ENCODE data around the gene PHB1. TPM values are rescaled to one million over a fixed set of nuclear protein-coding genes. Genes with fewer than 3 reads are reported as not detected.
"Not testable (repeated sequence)": the region's sequence is repeated elsewhere in the genome, so short reads cannot be mapped to it uniquely, and the experiment has no call there.

PHB1 gene
- total and polyA plus RNA-seq, 2 donors = 56.5 to 159 TPM

DNA sequence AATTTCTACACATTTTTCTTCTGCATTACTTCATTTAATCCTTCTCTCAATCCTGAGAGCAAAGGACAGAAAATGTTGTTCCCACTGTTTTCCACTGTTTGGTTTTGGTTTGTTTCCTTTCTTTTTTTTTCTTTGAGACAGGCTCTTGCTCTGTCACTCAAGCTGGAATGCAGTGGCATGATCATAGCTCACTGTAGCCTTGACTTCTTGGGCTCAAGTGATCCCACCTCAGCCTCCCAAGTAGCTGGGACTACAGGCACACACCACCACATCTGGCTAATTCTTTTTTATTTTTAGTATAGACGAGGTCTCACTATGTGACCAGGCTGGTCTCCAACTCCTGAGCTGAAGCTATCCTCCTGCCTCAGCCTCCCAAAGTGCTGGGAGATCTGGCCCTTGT, 45.6 kb downstream of the PHB1 start:
- no peak overlapping the region for H3K4me3 ChIP-seq (ENCODE audit: low read depth, low read length)
- no peak for DNase-seq (ENCODE audit: extremely low spot score)
- no peaks in the 10 kb centered on the region for H3K4me1 ChIP-seq (ENCODE audit: insufficient read depth)
- no peak overlapping the region for H3K27ac ChIP-seq (ENCODE audit: low read depth)
- no peaks in the 10 kb centered on the region for H3K36me3 ChIP-seq (ENCODE audit: insufficient read depth)
- WGBS = 81% methylated on average over 1 of the region's 1 CpG

- DNase-seq (ENCODE audit: extremely low spot score) = no peak
- Histone ChIP-seq H3K4me1 (ENCODE audit: insufficient read depth) (no peaks in the 10 kb centered on the region), H3K27ac (ENCODE audit: low read depth) (no peak overlapping the region), H3K36me3 (ENCODE audit: insufficient read depth) (no peaks in the 10 kb centered on the region), H3K4me3 (ENCODE audit: low read depth, low read length) (no peak overlapping the region)
- WGBS = 45% methylated on average over 2 of the region's 2 CpGs
Measured at GRCh38 chr17:49365667-49366066, 49.0 kb downstream of the PHB1 start.

GRCh38 chr17:49365126-49365525, 49.6 kb downstream of the PHB1 start:
- 91% methylated on average over 10 of the region's 10 CpGs for WGBS
- DNase-seq (ENCODE audit: extremely low spot score) = not testable (repeated sequence)

GRCh38 chr17:49364119-49364518, 50.6 kb downstream of the PHB1 start:
- no peak overlapping the region for H3K27ac ChIP-seq (ENCODE audit: low read depth)
- no peaks in the 10 kb centered on the region for H3K36me3 ChIP-seq (ENCODE audit: insufficient read depth)
- WGBS = 95% methylated on average over 2 of the region's 2 CpGs

More at GRCh38 chr17:49365126-49365525, 49.6 kb downstream of the PHB1 start:
- H3K4me3 ChIP-seq (ENCODE audit: low read depth, low read length); H3K27ac ChIP-seq (ENCODE audit: low read depth); H3K4me1 ChIP-seq (ENCODE audit: insufficient read depth); H3K36me3 ChIP-seq (ENCODE audit: insufficient read depth): not testable (repeated sequence)

DNA sequence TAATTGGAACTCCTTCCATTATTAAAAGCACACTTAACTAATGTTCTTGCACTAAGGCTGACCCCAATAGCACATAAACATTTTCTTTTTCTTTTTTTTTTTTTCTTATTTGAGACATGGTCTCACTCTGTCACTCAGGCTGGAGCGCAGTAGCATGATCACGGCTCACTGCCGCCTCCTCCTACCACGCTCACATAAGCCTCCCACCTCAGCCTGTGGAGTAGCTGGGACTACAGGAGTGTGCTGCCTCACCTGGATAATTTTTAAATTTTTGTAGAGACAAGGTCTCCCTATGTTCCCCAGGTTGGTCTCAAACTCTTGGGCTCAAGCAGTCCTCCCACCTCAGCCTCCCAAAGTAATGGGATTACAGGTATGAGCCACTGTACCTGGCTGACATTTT, 51.4 kb downstream of the PHB1 start:
- 92% methylated on average over 4 of the region's 4 CpGs for WGBS
- DNase-seq (ENCODE audit: extremely low spot score) = no peak
- H3K36me3 ChIP-seq (ENCODE audit: insufficient read depth) = no peaks in the 10 kb centered on the region
- H3K27ac ChIP-seq (ENCODE audit: low read depth) = no peak overlapping the region
- no peak overlapping the region for H3K4me3 ChIP-seq (ENCODE audit: low read depth, low read length)
- no peaks in the 10 kb centered on the region for H3K4me1 ChIP-seq (ENCODE audit: insufficient read depth)

More at GRCh38 chr17:49364119-49364518, 50.6 kb downstream of the PHB1 start:
- Histone ChIP-seq H3K4me1 (ENCODE audit: insufficient read depth) (no peaks in the 10 kb centered on the region), H3K4me3 (ENCODE audit: low read depth, low read length) (no peak overlapping the region)
- no peak for DNase-seq (ENCODE audit: extremely low spot score)

DNA sequence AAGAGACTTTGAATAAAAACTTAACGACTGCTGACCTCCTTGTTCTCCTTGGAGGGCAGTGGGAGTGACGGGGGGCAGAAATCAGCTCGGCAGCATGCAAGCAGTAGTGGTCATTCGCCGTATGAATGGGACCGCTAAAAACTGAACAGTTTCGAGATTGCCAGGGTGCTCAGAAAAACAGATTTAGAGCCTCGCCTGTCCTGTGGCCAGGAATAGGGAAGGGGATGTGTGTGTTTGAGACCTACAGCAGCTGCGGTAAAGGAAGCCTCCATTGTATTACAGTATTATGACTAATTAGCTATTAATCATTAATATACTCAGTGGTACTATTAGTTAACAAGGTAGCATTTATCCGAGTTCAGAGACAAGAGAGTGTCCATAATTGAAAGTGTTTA, 52.0 kb downstream of the PHB1 start:
- Histone ChIP-seq H3K4me1 (ENCODE audit: insufficient read depth) (no peaks in the 10 kb centered on the region), H3K27ac (ENCODE audit: low read depth) (peak overlapping the region; percentile 65), H3K4me3 (ENCODE audit: low read depth, low read length) (peak overlapping the region; percentile 97), H3K36me3 (ENCODE audit: insufficient read depth) (no peaks in the 10 kb centered on the region)
- DNase-seq (ENCODE audit: extremely low spot score) = no peak
- 17% methylated on average over 10 of the region's 10 CpGs for WGBS

- Histone ChIP-seq H3K36me3 (ENCODE audit: insufficient read depth) (no peaks in the 10 kb centered on the region), H3K27ac (ENCODE audit: low read depth) (peak within 1 kb of the TSS; percentile 95), H3K4me1 (ENCODE audit: insufficient read depth) (no peaks in the 10 kb centered on the region), H3K4me3 (ENCODE audit: low read depth, low read length) (peak within 1 kb of the TSS; percentile 97)
- under 1% methylated on average over 104 of the region's 106 CpGs for WGBS
- DNase-seq (ENCODE audit: extremely low spot score) = peak; percentile 84
Measured at GRCh38 chr17:49361902-49362722, 52.6 kb downstream of the PHB1 start, which contains the start of gene ZNF652. TSS of gene ZNF652 (minus strand) at chr17:49362250. CDS start at chr17:49317725, 44,525 bp downstream.

GRCh38 chr17:49361129-49361901, 53.4 kb downstream of the PHB1 start:
- DNase-seq (ENCODE audit: extremely low spot score) = no peak
- WGBS = 1% methylated on average over 50 of the region's 52 CpGs
- no peaks in the 10 kb centered on the region for H3K36me3 ChIP-seq (ENCODE audit: insufficient read depth)
- H3K4me3 ChIP-seq (ENCODE audit: low read depth, low read length) = peak overlapping the region; percentile 97
- no peaks in the 10 kb centered on the region for H3K4me1 ChIP-seq (ENCODE audit: insufficient read depth)
- H3K27ac ChIP-seq (ENCODE audit: low read depth) = peak overlapping the region; percentile 95

DNA sequence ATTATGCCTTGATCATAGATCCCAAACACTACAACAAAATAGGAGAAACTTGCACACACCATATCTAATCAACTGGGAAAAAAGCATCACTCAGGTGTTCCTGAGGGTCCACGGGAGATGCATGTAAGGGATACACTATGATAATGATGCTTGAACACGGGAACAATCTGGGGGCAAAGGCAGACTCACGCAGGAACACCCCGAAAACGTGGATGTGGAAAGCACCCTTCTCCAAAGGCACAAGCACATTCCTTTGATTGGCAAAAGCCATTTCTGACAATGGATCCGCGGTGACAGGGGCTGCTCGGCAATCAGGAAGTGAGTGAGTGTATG, 53.9 kb downstream of the PHB1 start:
- H3K4me1 ChIP-seq (ENCODE audit: insufficient read depth) = no peaks in the 10 kb centered on the region
- no peak for DNase-seq (ENCODE audit: extremely low spot score)
- H3K4me3 ChIP-seq (ENCODE audit: low read depth, low read length) = peak overlapping the region; percentile 97
- no peaks in the 10 kb centered on the region for H3K36me3 ChIP-seq (ENCODE audit: insufficient read depth)
- H3K27ac ChIP-seq (ENCODE audit: low read depth) = no peak overlapping the region
- 4% methylated on average over 8 of the region's 8 CpGs for WGBS

- no peak for DNase-seq (ENCODE audit: extremely low spot score)
- Histone ChIP-seq H3K36me3 (ENCODE audit: insufficient read depth) (no peaks in the 10 kb centered on the region), H3K4me3 (ENCODE audit: low read depth, low read length) (peak overlapping the region; percentile 97), H3K27ac (ENCODE audit: low read depth) (no peak overlapping the region), H3K4me1 (ENCODE audit: insufficient read depth) (no peaks in the 10 kb centered on the region)
- WGBS = 15% methylated on average over 8 of the region's 8 CpGs
Measured at GRCh38 chr17:49359990-49360795, 54.5 kb downstream of the PHB1 start.

GRCh38 chr17:49358641-49359247, 55.9 kb downstream of the PHB1 start:
- no peaks in the 10 kb centered on the region for H3K36me3 ChIP-seq (ENCODE audit: insufficient read depth)
- no peak overlapping the region for H3K27ac ChIP-seq (ENCODE audit: low read depth)
- 39% methylated on average over 4 of the region's 4 CpGs for WGBS
- DNase-seq (ENCODE audit: extremely low spot score) = no peak
- H3K4me1 ChIP-seq (ENCODE audit: insufficient read depth) = no peaks in the 10 kb centered on the region
- H3K4me3 ChIP-seq (ENCODE audit: low read depth, low read length) = no peak overlapping the region

DNA sequence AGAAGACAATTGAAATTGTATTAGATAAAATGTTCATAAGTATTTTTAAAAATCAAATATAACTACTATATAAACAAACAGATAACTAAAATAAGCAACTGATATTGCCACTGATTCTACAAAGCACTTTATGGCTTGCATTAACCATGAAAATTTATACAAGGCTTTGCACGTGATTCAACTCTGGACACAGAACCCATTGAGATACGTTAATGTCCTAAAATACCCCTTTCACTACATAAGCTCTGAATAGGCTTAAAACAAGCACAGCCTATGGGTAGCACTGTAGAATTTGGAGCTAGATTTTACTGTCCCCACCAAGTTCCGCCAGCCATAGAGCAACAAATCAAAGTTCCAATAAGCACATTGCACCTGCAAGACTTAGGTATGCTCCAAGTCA, 57.2 kb downstream of the PHB1 start:
- WGBS = 48% methylated on average over 3 of the region's 3 CpGs
- no peak overlapping the region for H3K4me3 ChIP-seq (ENCODE audit: low read depth, low read length)
- DNase-seq (ENCODE audit: extremely low spot score) = no peak
- no peaks in the 10 kb centered on the region for H3K36me3 ChIP-seq (ENCODE audit: insufficient read depth)
- H3K27ac ChIP-seq (ENCODE audit: low read depth) = no peak overlapping the region
- peaks cover 1% of the 10 kb centered on the region for H3K4me1 ChIP-seq (ENCODE audit: insufficient read depth)

GRCh38 chr17:49356320-49356719, 58.4 kb downstream of the PHB1 start:
- WGBS = 93% methylated on average over 5 of the region's 5 CpGs
- Histone ChIP-seq H3K27ac (ENCODE audit: low read depth) (no peak overlapping the region), H3K36me3 (ENCODE audit: insufficient read depth) (no peaks in the 10 kb centered on the region), H3K4me1 (ENCODE audit: insufficient read depth) (peaks cover 1% of the 10 kb centered on the region), H3K4me3 (ENCODE audit: low read depth, low read length) (no peak overlapping the region)
- DNase-seq (ENCODE audit: extremely low spot score) = no peak
